HTR-8/SVneo (cell line): Measurements from ENCODE around the gene GCN1.

Source experiments
- DNase-seq: peaks from one replicate; pipeline ENCODE4 v3.0.0; 2011; ENCODE audit warnings: low spot score, mixed read lengths; ENCODE audit not compliant: insufficient read length
- FAIRE-seq: peaks from 2 replicates; lab custom pipeline; 2011; peaks lifted over from hg19 to GRCh38; lab: Jason Lieb, UNC

Gene GCN1

GRCh38 chr12:120085920-120086645 is 108.4 kb downstream of the GCN1 start:
- DNase-seq (no peak), FAIRE-seq (no peak)

- no peak for DNase-seq
- no peak for FAIRE-seq
Observed at GRCh38 chr12:120081641-120082040, 112.9 kb downstream of the GCN1 start.

- FAIRE-seq (no peak), DNase-seq (no peak)
Observed at GRCh38 chr12:120079411-120080400, 114.8 kb downstream of the GCN1 start.

- FAIRE-seq (no peak), DNase-seq (no peak)
Observed at GRCh38 chr12:120078868-120079267, 115.6 kb downstream of the GCN1 start.

GRCh38 chr12:120077260-120077659 is 117.3 kb downstream of the GCN1 start:
- DNase-seq (no peak), FAIRE-seq (no peak)
